ENCODE data around the gene ACIN1. TPM values are rescaled to one million over a fixed set of nuclear protein-coding genes. Genes with fewer than 3 reads are reported as not detected.

ACIN1 gene
- polyA plus RNA-seq, 1 experiment: 123 TPM

- DNase-seq (ENCODE audit: low read depth): no peak
- Histone ChIP-seq H3K4me3 (ENCODE audit: low read depth, low read length) (no peak overlapping the region), H3K27me3 (ENCODE audit: control insufficient read depth, insufficient read depth, low read length) (no peaks in the 10 kb centered on the region), H3K36me3 (ENCODE audit: control insufficient read depth, insufficient read depth, low read length) (peaks cover 30% of the 10 kb centered on the region)
- ChIA-PET CTCF (interaction anchor here (0.6 to 4.7 kb wide), 41 partner anchors 11 to 210 kb away, joined by 3 to 144 read pairs (median 5); partner anchors contain the start of genes ACIN1, AJUBA, C14orf119 and CDH24), POLR2A (interaction anchor here (1.0 to 1.3 kb wide), 3 partner anchors 11 to 42 kb away, joined by 4 to 7 read pairs (median 5); partner anchors contain the start of genes ACIN1 and C14orf119)
- TF ChIP-seq CTCF (IDR thresholded peaks at IDR 0.05; ENCODE audit: insufficient read depth, low read depth, low read length): no peak
These were observed 26.8 kb downstream of the ACIN1 start for GRCh38 chr14:23067847-23068788.

GRCh38 chr14:23066855-23067744 is 27.8 kb downstream of the ACIN1 start:
- no peak for DNase-seq (ENCODE audit: low read depth)
- TF ChIP-seq CTCF (IDR thresholded peaks at IDR 0.05; ENCODE audit: insufficient read depth, low read depth, low read length): no peak
- Histone ChIP-seq H3K4me3 (ENCODE audit: low read depth, low read length) (no peak overlapping the region), H3K36me3 (ENCODE audit: control insufficient read depth, insufficient read depth, low read length) (peaks cover 29% of the 10 kb centered on the region), H3K27me3 (ENCODE audit: control insufficient read depth, insufficient read depth, low read length) (no peaks in the 10 kb centered on the region)
- POLR2A ChIA-PET: no interaction called here
- CTCF ChIA-PET: interaction anchor here (0.9 to 19.2 kb wide), 9 partner anchors 10 to 90 kb away, joined by 3 to 539 read pairs (median 21); partner anchors contain the start of genes AJUBA, CDH24 and CEBPE

GRCh38 chr14:23066368-23066767 is 28.6 kb downstream of the ACIN1 start:
- POLR2A ChIA-PET: no interaction called here
- no peak overlapping the region for H3K4me3 ChIP-seq (ENCODE audit: low read depth, low read length)
- no peak for TF ChIP-seq CTCF (IDR thresholded peaks at IDR 0.05; ENCODE audit: insufficient read depth, low read depth, low read length)
- DNase-seq (ENCODE audit: low read depth): no peak
- H3K36me3 ChIP-seq (ENCODE audit: control insufficient read depth, insufficient read depth, low read length): peaks cover 29% of the 10 kb centered on the region
- CTCF ChIA-PET: interaction anchor here (1.2 to 19.2 kb wide), 5 partner anchors 9 to 76 kb away, joined by 5 to 539 read pairs (median 57); partner anchors contain the start of genes AJUBA and CDH24
- H3K27me3 ChIP-seq (ENCODE audit: control insufficient read depth, insufficient read depth, low read length): no peaks in the 10 kb centered on the region

GRCh38 chr14:23063601-23064000 is 31.3 kb downstream of the ACIN1 start:
- DNase-seq (ENCODE audit: low read depth): no peak
- Histone ChIP-seq H3K4me3 (ENCODE audit: low read depth, low read length) (no peak overlapping the region), H3K36me3 (ENCODE audit: control insufficient read depth, insufficient read depth, low read length) (peaks cover 49% of the 10 kb centered on the region), H3K27me3 (ENCODE audit: control insufficient read depth, insufficient read depth, low read length) (no peaks in the 10 kb centered on the region)
- POLR2A ChIA-PET: no interaction called here
- no peak for TF ChIP-seq CTCF (IDR thresholded peaks at IDR 0.05; ENCODE audit: insufficient read depth, low read depth, low read length)
- CTCF ChIA-PET: interaction anchor here (1.8 to 19.2 kb wide), 4 partner anchors 13 to 74 kb away, joined by 5 to 539 read pairs (median 30); partner anchors contain the start of gene AJUBA

Measured in BJ (cell line).